Measurements from ENCODE around the gene APOC3. TPM values are rescaled to one million over a fixed set of nuclear protein-coding genes. Genes with fewer than 3 reads are reported as not detected.

The APOC3 gene
- total and polyA plus RNA-seq, 2 of the 4 experiments (the other 2 are of a cell fraction) = not detected

DNA sequence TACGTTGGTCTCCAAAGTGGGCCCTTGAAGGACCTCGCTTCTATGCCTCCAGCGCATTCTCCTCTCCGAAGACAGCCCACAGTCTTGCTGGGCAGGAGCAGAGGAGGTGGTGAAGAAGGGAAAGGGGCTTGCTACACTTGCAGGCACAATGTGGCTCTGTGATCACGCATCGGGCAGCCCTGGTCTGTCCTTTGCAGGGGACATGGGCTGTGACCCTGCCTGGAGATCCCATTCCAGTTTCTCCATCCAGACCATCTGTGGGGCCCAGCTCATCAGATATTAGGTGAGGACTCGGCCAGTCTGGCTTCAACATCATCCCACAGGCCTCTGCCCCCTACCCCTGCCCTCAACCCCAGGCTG is 6.9 kb downstream of the APOC3 start:
- Histone ChIP-seq H2BK5ac (ENCODE audit: low read depth, low read length, poor library complexity, severe bottlenecking) (no peak overlapping the region), H2AK5ac (ENCODE audit: low read depth, low read length) (peak overlapping the region; percentile 19; the same call in 1 of the 2 replicates), H3K4me3 (ENCODE audit: insufficient read depth, low read depth, low read length) (no peak overlapping the region), H4K5ac (ENCODE audit: low read depth, low read length) (no peak overlapping the region), H4K91ac (ENCODE audit: insufficient read depth, low read depth, low read length) (no peak overlapping the region), H3K9me3 (ENCODE audit: control insufficient read depth, insufficient read depth, low read length) (no peaks in the 10 kb centered on the region), H3K4ac (ENCODE audit: low read depth, low read length) (no peak overlapping the region), H3K56ac (ENCODE audit: extremely low read depth, insufficient read depth, low read length) (no peak overlapping the region), H2AFZ (replicated peaks; ENCODE audit: low read length, poor library complexity) (peak overlapping the region; percentile 5), H3K27me3 (ENCODE audit: control insufficient read depth, insufficient read depth, low read length) (peaks cover 3% of the 10 kb centered on the region; the same call in 1 of the 2 replicates), H4K20me1 (ENCODE audit: insufficient read depth, low read length) (no peaks in the 10 kb centered on the region), H3K4me2 (ENCODE audit: low read depth, low read length) (no peak overlapping the region), H3K27ac (ENCODE audit: insufficient read depth, low read length) (no peak overlapping the region), H2BK15ac (ENCODE audit: low read depth, low read length) (no peak overlapping the region), H3K9ac (ENCODE audit: low read depth, low read length) (no peak overlapping the region), H2BK20ac (ENCODE audit: low read depth, low read length) (no peak overlapping the region), H3K14ac (replicated peaks; ENCODE audit: low read depth, low read length) (no peak overlapping the region), H3K36me3 (ENCODE audit: control insufficient read depth, insufficient read depth, low read length) (no peaks in the 10 kb centered on the region), H2BK120ac (ENCODE audit: low read depth, low read length) (no peak overlapping the region), H2AK9ac (replicated peaks; ENCODE audit: low read depth, low read length, poor library complexity) (no peak overlapping the region), H3K4me1 (ENCODE audit: control insufficient read depth, insufficient read depth, low read length) (peaks cover 3% of the 10 kb centered on the region; the same call in 1 of the 2 replicates), H3K9me1 (ENCODE audit: insufficient read depth, low read length) (no peaks in the 10 kb centered on the region; the same call in 1 of the 2 replicates), H4K8ac (ENCODE audit: low read depth in 2 of 2, low read length in 2 of 2) (no peak overlapping the region), H3K23ac (ENCODE audit: low read depth, low read length) (no peak overlapping the region), H3K79me1 (ENCODE audit: low read depth in 1 of 2, low read length in 2 of 2) (no peaks in the 10 kb centered on the region), H3K18ac (ENCODE audit: low read depth, low read length) (no peak overlapping the region)
- DNase-seq (no peak), ATAC-seq (ENCODE audit: low read depth) (no peak)
- dilution Hi-C loops (cut with HindIII; ENCODE audit: low sequenced_read_pairs, unreplicated experiment) (no loop called here), in situ Hi-C loops (cut with MboI; ENCODE audit: low sequenced_read_pairs) (no loop called here), intact Hi-C loops (cut with micrococcal nuclease) (loop anchor here (1.0 kb wide), 1 partner anchor 48 kb away; the partner anchor contains the start of gene ZPR1)
- CTCF ChIA-PET = interaction anchor here (0.9 to 1.9 kb wide), 10 partner anchors 9 to 269 kb away, joined by 3 to 30 read pairs (median 5); partner anchors contain the start of gene APOA5
- BruUV-seq (replicated peaks) = no TSS peak
- WGBS, 2 experiments (ENCODE audit: extremely low coverage in 2 of 2, insufficient read length in 1 of 2) = 100% methylated on average over 3 of the region's 7 CpGs; no CpG with 5 or more reads in 1 of the 2 experiments
- no peak for TF ChIP-seq NFE2L2 (IDR thresholded peaks at IDR 0.05; ENCODE audit: low read depth, low read length)
- TF ChIP-seq USF2 (IDR thresholded peaks at IDR 0.05; ENCODE audit: low read depth, low read length) = no peak
- no peak for TF ChIP-seq POLR2A (IDR thresholded peaks at IDR 0.05; ENCODE audit: low read depth, low read length)
- TF ChIP-seq FOS (IDR thresholded peaks at IDR 0.05; ENCODE audit: low read depth, low read length) = no peak
- TF ChIP-seq MAZ (IDR thresholded peaks at IDR 0.05; ENCODE audit: borderline replicate concordance, low read depth, low read length) = no peak
- no peak for TF ChIP-seq BHLHE40 (IDR thresholded peaks at IDR 0.05; ENCODE audit: low read depth, low read length)
- TF ChIP-seq, protein P1, sequence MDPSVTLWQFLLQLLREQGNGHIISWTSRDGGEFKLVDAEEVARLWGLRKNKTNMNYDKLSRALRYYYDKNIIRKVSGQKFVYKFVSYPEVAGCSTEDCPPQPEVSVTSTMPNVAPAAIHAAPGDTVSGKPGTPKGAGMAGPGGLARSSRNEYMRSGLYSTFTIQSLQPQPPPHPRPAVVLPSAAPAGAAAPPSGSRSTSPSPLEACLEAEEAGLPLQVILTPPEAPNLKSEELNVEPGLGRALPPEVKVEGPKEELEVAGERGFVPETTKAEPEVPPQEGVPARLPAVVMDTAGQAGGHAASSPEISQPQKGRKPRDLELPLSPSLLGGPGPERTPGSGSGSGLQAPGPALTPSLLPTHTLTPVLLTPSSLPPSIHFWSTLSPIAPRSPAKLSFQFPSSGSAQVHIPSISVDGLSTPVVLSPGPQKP (IDR thresholded peaks at IDR 0.05; ENCODE audit: borderline replicate concordance, low read depth, low read length) = no peak
- TF ChIP-seq, protein P2, sequence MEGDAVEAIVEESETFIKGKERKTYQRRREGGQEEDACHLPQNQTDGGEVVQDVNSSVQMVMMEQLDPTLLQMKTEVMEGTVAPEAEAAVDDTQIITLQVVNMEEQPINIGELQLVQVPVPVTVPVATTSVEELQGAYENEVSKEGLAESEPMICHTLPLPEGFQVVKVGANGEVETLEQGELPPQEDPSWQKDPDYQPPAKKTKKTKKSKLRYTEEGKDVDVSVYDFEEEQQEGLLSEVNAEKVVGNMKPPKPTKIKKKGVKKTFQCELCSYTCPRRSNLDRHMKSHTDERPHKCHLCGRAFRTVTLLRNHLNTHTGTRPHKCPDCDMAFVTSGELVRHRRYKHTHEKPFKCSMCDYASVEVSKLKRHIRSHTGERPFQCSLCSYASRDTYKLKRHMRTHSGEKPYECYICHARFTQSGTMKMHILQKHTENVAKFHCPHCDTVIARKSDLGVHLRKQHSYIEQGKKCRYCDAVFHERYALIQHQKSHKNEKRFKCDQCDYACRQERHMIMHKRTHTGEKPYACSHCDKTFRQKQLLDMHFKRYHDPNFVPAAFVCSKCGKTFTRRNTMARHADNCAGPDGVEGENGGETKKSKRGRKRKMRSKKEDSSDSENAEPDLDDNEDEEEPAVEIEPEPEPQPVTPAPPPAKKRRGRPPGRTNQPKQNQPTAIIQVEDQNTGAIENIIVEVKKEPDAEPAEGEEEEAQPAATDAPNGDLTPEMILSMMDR (conservative IDR thresholded peaks at IDR 0.05; ENCODE audit: low read depth, low read length) = no peak
- no peak for TF ChIP-seq RCOR1 (IDR thresholded peaks at IDR 0.05; ENCODE audit: insufficient replicate concordance, low read length)
- POLR2A ChIA-PET (ENCODE audit: unreplicated experiment) = no interaction called here
